CD14-positive monocyte (primary cell): ENCODE data around the gene CCM2. TPM values are rescaled to one million over a fixed set of nuclear protein-coding genes. Genes with fewer than 3 reads are reported as not detected.

Source experiments
- DNase-seq, 3 donors: peaks; one replicate each; pipeline ENCODE4 v3.0.0-alpha.2; 2011 to 2022
- H2AFZ ChIP-seq: 2 replicates; pipeline ENCODE4 v1.6.0; 2012; ENCODE audit warnings: mild to moderate bottlenecking, low read depth, low read length, inconsistent platforms; ENCODE audit not compliant: insufficient read depth, poor library complexity, severe bottlenecking
- H3K27ac ChIP-seq, 2 donors: 1 replicate in 1 of 2; 2 replicates in 1 of 2; pipeline ENCODE4 v1.5.1; 2012 to 2013; ENCODE audit warnings: low read length in 2 of 2, control low read depth in 1 of 2, inconsistent platforms in 1 of 2, low read depth in 1 of 2, mild to moderate bottlenecking in 1 of 2
- H3K27me3 ChIP-seq, 2 donors: one replicate each; pipeline versions ENCODE4 v1.6.0 to v1.6.1; 2011 to 2013; ENCODE audit warnings: low read length in 2 of 2; ENCODE audit not compliant: control insufficient read depth in 2 of 2, insufficient read depth in 2 of 2
- H3K36me3 ChIP-seq, 2 donors: replicated peaks in 1 of 2; 1 replicate in 1 of 2; 2 replicates in 1 of 2; pipeline versions ENCODE4 v1.5.1 to v1.6.1; 2012 to 2013; ENCODE audit warnings: low read length in 2 of 2, control low read depth in 1 of 2, inconsistent platforms in 1 of 2, mild to moderate bottlenecking in 1 of 2; ENCODE audit not compliant: insufficient read depth in 2 of 2, control insufficient read depth in 1 of 2
- H3K4me1 ChIP-seq, 2 donors: 1 replicate in 1 of 2; 2 replicates in 1 of 2; pipeline versions ENCODE4 v1.5.1 to v1.6.1; 2012 to 2013; ENCODE audit warnings: low read length in 2 of 2, control low read depth in 1 of 2, inconsistent platforms in 1 of 2, mild to moderate bottlenecking in 1 of 2, moderate library complexity in 1 of 2; ENCODE audit not compliant: insufficient read depth in 2 of 2, control insufficient read depth in 1 of 2
- H3K4me2 ChIP-seq: replicated peaks from 2 replicates; pipeline ENCODE3; 2012; ENCODE audit warnings: low read length, moderate library complexity, mild to moderate bottlenecking; ENCODE audit not compliant: poor library complexity, severe bottlenecking; ENCODE audit errors: extremely low read depth
- H3K4me3 ChIP-seq, 3 experiments: fragments of 200-600 bp in 1 of 3; sonication (generic) in 1 of 3; replicated peaks in 1 of 3; 1 replicate in 2 of 3; 2 replicates in 1 of 3; pipeline ENCODE4 v1.5.1; 2011 to 2013; ENCODE audit warnings: low read length in 3 of 3, mild to moderate bottlenecking in 3 of 3, control low read depth in 2 of 3, low read depth in 2 of 3, inconsistent platforms in 1 of 3, moderate library complexity in 1 of 3
- H3K79me2 ChIP-seq: 2 replicates; pipeline ENCODE4 v1.6.0; 2012; ENCODE audit warnings: mild to moderate bottlenecking, control low read depth, inconsistent platforms, low read length, moderate library complexity; ENCODE audit not compliant: insufficient read depth
- H3K9ac ChIP-seq: 2 replicates; pipeline ENCODE4 v1.6.0; 2017; ENCODE audit warnings: low read length, mild to moderate bottlenecking; ENCODE audit not compliant: insufficient read depth, poor library complexity, severe bottlenecking
- H3K9me3 ChIP-seq, 2 donors: replicated peaks in 1 of 2; 1 replicate in 1 of 2; 2 replicates in 1 of 2; pipeline versions ENCODE4 v1.5.1 to v1.6.1; 2012 to 2013; ENCODE audit warnings: low read length in 2 of 2, control low read depth in 1 of 2; ENCODE audit not compliant: control insufficient read depth in 1 of 2, insufficient read depth in 1 of 2
- H4K20me1 ChIP-seq: 2 replicates; pipeline ENCODE4 v1.6.0; 2012; ENCODE audit warnings: mild to moderate bottlenecking, low read length, control low read depth, moderate library complexity; ENCODE audit not compliant: insufficient read depth
- H3K27ac Mint-ChIP-seq, 7 donors: one replicate each; pipeline ENCODE4 v1.8.0; 2020; ENCODE audit warnings: mild to moderate bottlenecking in 7 of 7, mixed read lengths in 7 of 7, moderate library complexity in 6 of 7, inconsistent platforms in 2 of 7
- H3K27me3 Mint-ChIP-seq, 3 donors: one replicate each; pipeline ENCODE4 v1.8.0; 2021 to 2022; ENCODE audit warnings: low read depth in 3 of 3, mild to moderate bottlenecking in 3 of 3, mixed read lengths in 3 of 3, moderate library complexity in 3 of 3, inconsistent platforms in 1 of 3
- H3K36me3 Mint-ChIP-seq, 2 donors: one replicate each; pipeline ENCODE4 v1.8.0; 2020; ENCODE audit warnings: mixed read lengths in 2 of 2, inconsistent platforms in 1 of 2, mild to moderate bottlenecking in 1 of 2
- H3K4me1 Mint-ChIP-seq: one replicate; pipeline ENCODE4 v1.8.0; 2020; ENCODE audit warnings: mild to moderate bottlenecking, mixed read lengths
- H3K4me3 Mint-ChIP-seq, 2 donors: one replicate each; pipeline ENCODE4 v1.8.0; 2020; ENCODE audit warnings: mild to moderate bottlenecking in 2 of 2, mixed read lengths in 2 of 2, moderate library complexity in 1 of 2
- H3K9me3 Mint-ChIP-seq, 7 donors: one replicate each; pipeline ENCODE4 v1.8.0; 2020 to 2022; ENCODE audit warnings: mixed read lengths in 7 of 7, mild to moderate bottlenecking in 6 of 7, moderate library complexity in 6 of 7, inconsistent platforms in 2 of 7
- WGBS: methylation state at CpG from one replicate; pipeline ENCODE4 v1.1.5; 2013; ENCODE audit warnings: missing lambda C conversion rate; ENCODE audit not compliant: insufficient coverage; 5-methylcytosine and 5-hydroxymethylcytosine counted together
- intact Hi-C, 2 donors: fragments of 100-400 bp; cut with micrococcal nuclease; formaldehyde crosslinking; loops; one replicate each; pipeline versions ENCODE4 v1.15.0 to v1.15.1; 2023
- polyA plus RNA-seq, 3 donors: library from polyadenylated mRNA; depleted of rRNA in 1 of 3; unstranded in 2 of 3; stranded (reverse) in 1 of 3; fragments of 300-500 nt in 2 of 3; fragments of >200 nt in 1 of 3; fragmentation: Illumina TruSeq in 2 of 3; gene quantifications; 1 replicate in 2 of 3; 2 replicates in 1 of 3; pipeline ENCODE4 v1.2.3, GENCODE V29; 2012 to 2021
- TF ChIP-seq, protein P1 (sequence below): fragments of 200-600 bp; IDR thresholded peaks from one replicate; pipeline ENCODE4 v1.8.0; 2022; ENCODE audit warnings: antibody characterized with exemption, mild to moderate bottlenecking

Gene CCM2
- polyA plus RNA-seq, 3 donors = 38.5 to 102 (median 51.4) TPM

DNA sequence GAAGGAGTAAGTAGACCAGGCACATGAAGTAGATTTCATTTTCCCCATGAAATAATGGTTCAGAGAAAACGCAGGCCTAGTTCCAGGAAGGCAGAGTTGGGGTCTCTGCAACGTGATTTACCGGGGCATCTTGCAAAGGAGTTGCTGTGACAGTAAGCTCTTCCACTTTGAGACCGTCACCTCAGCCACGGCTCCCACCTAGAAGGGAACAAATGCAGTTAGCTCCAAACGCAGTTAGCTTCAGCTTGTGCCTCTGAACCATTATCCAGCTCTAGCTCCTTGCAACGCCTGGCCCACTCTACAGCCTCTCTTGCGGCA lies 14.1 kb upstream of the CCM2 start:
- TF ChIP-seq, protein P1, sequence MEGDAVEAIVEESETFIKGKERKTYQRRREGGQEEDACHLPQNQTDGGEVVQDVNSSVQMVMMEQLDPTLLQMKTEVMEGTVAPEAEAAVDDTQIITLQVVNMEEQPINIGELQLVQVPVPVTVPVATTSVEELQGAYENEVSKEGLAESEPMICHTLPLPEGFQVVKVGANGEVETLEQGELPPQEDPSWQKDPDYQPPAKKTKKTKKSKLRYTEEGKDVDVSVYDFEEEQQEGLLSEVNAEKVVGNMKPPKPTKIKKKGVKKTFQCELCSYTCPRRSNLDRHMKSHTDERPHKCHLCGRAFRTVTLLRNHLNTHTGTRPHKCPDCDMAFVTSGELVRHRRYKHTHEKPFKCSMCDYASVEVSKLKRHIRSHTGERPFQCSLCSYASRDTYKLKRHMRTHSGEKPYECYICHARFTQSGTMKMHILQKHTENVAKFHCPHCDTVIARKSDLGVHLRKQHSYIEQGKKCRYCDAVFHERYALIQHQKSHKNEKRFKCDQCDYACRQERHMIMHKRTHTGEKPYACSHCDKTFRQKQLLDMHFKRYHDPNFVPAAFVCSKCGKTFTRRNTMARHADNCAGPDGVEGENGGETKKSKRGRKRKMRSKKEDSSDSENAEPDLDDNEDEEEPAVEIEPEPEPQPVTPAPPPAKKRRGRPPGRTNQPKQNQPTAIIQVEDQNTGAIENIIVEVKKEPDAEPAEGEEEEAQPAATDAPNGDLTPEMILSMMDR = no peak
- Histone ChIP-seq H3K79me2 (peaks cover 42% of the 10 kb centered on the region), H3K9ac (peak overlapping the region; percentile 82), H3K4me3 (peak overlapping the region; percentile 72 to 88 (median 81)), H3K27me3 (no peaks in the 10 kb centered on the region), H3K9me3 (no peaks in the 10 kb centered on the region), H3K27ac (peak overlapping the region; percentile 78 to 92), H3K36me3 (peaks cover 24 to 41% of the 10 kb centered on the region in 2 donors), H3K4me1 (peaks cover 40 to 48% of the 10 kb centered on the region in 2 donors), H3K4me2 (peak overlapping the region; percentile 80), H4K20me1 (peaks cover 25% of the 10 kb centered on the region), H2AFZ (no peak overlapping the region)
- Mint-ChIP-seq H3K4me1 (peaks cover 51% of the 10 kb centered on the region), H3K36me3 (peaks cover 43% of the 10 kb centered on the region in 2 donors), H3K4me3 (peak overlapping the region; percentile 98 to 100), H3K27ac (peak overlapping the region; percentile 97 to 100 (median 99)), H3K27me3 (peaks cover 0 to 2% (median 0%) of the 10 kb centered on the region in 3 donors), H3K9me3 (no peaks in the 10 kb centered on the region)
- intact Hi-C loops = loop anchor here in 1 of 2 donors (10.0 kb wide), 1 partner anchor 101 kb away; the partner anchor contains the start of gene PURB
- WGBS = 0% methylated on average over 8 of the region's 8 CpGs
- DNase-seq = no peak

DNA sequence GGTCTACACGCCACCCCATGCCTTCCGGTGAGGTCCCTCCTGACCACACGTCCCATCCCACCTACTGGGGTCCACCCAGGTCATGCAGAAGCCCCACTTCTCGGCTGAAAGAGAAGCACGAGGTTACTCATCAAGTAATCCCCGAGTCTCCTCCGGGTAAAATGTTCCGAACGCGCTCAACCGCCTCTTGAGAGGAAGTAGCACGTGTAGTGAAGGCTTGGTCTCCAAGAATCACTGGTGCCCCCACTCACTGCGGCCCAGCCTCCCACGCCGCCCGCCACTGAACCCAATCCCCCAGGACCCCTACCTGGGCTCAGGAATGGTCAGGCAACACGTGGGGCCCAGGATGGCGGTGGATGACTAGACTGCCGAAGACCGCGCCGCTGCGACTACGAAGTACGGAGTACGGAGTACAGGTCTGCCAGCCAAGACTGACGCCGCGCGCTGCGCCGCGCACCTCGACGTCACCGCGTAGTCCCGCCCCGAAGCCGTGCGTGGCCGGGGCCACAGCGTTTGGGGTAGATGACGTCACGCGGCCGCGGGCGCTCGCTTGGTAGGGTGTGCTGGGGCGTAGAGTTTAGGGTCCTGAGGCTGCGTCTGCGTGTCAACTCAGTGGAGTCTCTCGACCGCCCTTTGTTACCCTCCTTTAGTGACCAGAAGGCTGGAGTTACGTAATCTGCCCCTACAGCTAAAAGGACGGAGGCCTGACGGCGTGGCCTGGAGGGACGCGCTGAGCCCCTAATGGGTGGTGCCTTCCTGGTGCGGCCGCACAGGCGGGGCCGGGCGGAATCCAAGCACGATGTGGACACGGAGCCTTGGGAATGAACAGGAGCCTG lies 13.6 kb upstream of the CCM2 start:
- Histone ChIP-seq H3K9me3 (no peaks in the 10 kb centered on the region), H3K79me2 (peaks cover 41% of the 10 kb centered on the region), H3K27me3 (no peaks in the 10 kb centered on the region), H3K9ac (peak overlapping the region; percentile 82), H3K27ac (peak overlapping the region; percentile 78 to 92), H3K4me1 (peaks cover 35 to 42% of the 10 kb centered on the region in 2 donors), H3K4me3 (peak overlapping the region; percentile 72 to 88 (median 81)), H4K20me1 (peaks cover 25% of the 10 kb centered on the region), H3K36me3 (peaks cover 24 to 41% of the 10 kb centered on the region in 2 donors), H3K4me2 (peak overlapping the region; percentile 80), H2AFZ (peak overlapping the region; percentile 55)
- Mint-ChIP-seq H3K4me3 (peak overlapping the region; percentile 98 to 100), H3K36me3 (peaks cover 43% of the 10 kb centered on the region in 2 donors), H3K4me1 (peaks cover 46% of the 10 kb centered on the region), H3K9me3 (no peaks in the 10 kb centered on the region), H3K27me3 (peaks cover 0 to 2% (median 0%) of the 10 kb centered on the region in 3 donors), H3K27ac (peak overlapping the region; percentile 97 to 100 (median 99))
- TF ChIP-seq, protein P1 = no peak
- peak; percentile 94 to 98 (median 97) for DNase-seq
- intact Hi-C loops = loop anchor here in 1 of 2 donors (10.0 kb wide), 1 partner anchor 102 kb away; the partner anchor contains the start of gene PURB
- WGBS = 0% methylated on average over 58 of the region's 68 CpGs
